T-helper 2 cell treated with Interferon-gamma antibody and Interleukin-4, amounts not matched to agents 5 μg/mL and 100 μg/mL, for 36 hours (primary cell): ENCODE results near the gene CCN6.
A peak's percentile ranks its signal among the peaks of the same experiment; 100 is the strongest.

Experiments
- DNase-seq: peaks from one replicate; pipeline ENCODE4 v3.0.0; 2021; ENCODE audit warnings: low spot score
- H3K27ac Mint-ChIP-seq: one replicate; pipeline ENCODE4 v1.8.0; 2021; ENCODE audit warnings: mild to moderate bottlenecking, mixed read lengths
- H3K27me3 Mint-ChIP-seq: one replicate; pipeline ENCODE4 v1.8.0; 2021; ENCODE audit warnings: low read depth, mixed read lengths
- H3K36me3 Mint-ChIP-seq: one replicate; pipeline ENCODE4 v1.8.0; 2021; ENCODE audit warnings: low read depth, mixed read lengths
- H3K4me1 Mint-ChIP-seq: one replicate; pipeline ENCODE4 v1.8.0; 2021; ENCODE audit warnings: low read depth, mixed read lengths
- H3K4me3 Mint-ChIP-seq: one replicate; pipeline ENCODE4 v1.8.0; 2022; ENCODE audit warnings: mild to moderate bottlenecking, moderate library complexity, mixed read lengths
- H3K9me3 Mint-ChIP-seq: one replicate; pipeline ENCODE4 v1.8.0; 2021; ENCODE audit warnings: mixed read lengths

Gene CCN6

GRCh38 chr6:112054001-112054400 lies at the start of gene CCN6:
CCN6 (plus strand) TSS chr6:112054104; CDS start chr6:112054358, 254 bp downstream.
- Mint-ChIP-seq H3K27me3 (peaks cover 5% of the 10 kb centered on the region), H3K4me3 (no peak within 1 kb of the TSS), H3K4me1 (peaks cover 5% of the 10 kb centered on the region), H3K27ac (no peak within 1 kb of the TSS), H3K9me3 (no peaks in the 10 kb centered on the region), H3K36me3 (no peaks in the 10 kb centered on the region)
- DNase-seq: no peak

- no peaks in the 10 kb centered on the region for H3K9me3 Mint-ChIP-seq
- no peak for DNase-seq
- H3K27me3 Mint-ChIP-seq: no peaks in the 10 kb centered on the region
- no peaks in the 10 kb centered on the region for H3K36me3 Mint-ChIP-seq
- no peak overlapping the region for H3K27ac Mint-ChIP-seq
- H3K4me3 Mint-ChIP-seq: no peak overlapping the region
- H3K4me1 Mint-ChIP-seq: peaks cover 14% of the 10 kb centered on the region
Measured at GRCh38 chr6:112004201-112005012, 49.5 kb upstream of the CCN6 start.

- Mint-ChIP-seq H3K9me3 (no peaks in the 10 kb centered on the region), H3K4me1 (peaks cover 14% of the 10 kb centered on the region), H3K4me3 (no peak overlapping the region), H3K27ac (no peak overlapping the region), H3K27me3 (no peaks in the 10 kb centered on the region), H3K36me3 (no peaks in the 10 kb centered on the region)
- DNase-seq: no peak
Measured at GRCh38 chr6:112005013-112005371, 48.9 kb upstream of the CCN6 start.

GRCh38 chr6:112007254-112007653 lies 46.6 kb upstream of the CCN6 start:
- DNase-seq: no peak
- no peaks in the 10 kb centered on the region for H3K36me3 Mint-ChIP-seq
- no peaks in the 10 kb centered on the region for H3K27me3 Mint-ChIP-seq
- peaks cover 17% of the 10 kb centered on the region for H3K4me1 Mint-ChIP-seq
- H3K27ac Mint-ChIP-seq: no peak overlapping the region
- no peak overlapping the region for H3K4me3 Mint-ChIP-seq
- no peaks in the 10 kb centered on the region for H3K9me3 Mint-ChIP-seq

GRCh38 chr6:112007805-112008204 lies 46.1 kb upstream of the CCN6 start:
- no peaks in the 10 kb centered on the region for H3K27me3 Mint-ChIP-seq
- no peak for DNase-seq
- peaks cover 17% of the 10 kb centered on the region for H3K4me1 Mint-ChIP-seq
- no peak overlapping the region for H3K27ac Mint-ChIP-seq
- H3K9me3 Mint-ChIP-seq: no peaks in the 10 kb centered on the region
- no peaks in the 10 kb centered on the region for H3K36me3 Mint-ChIP-seq
- H3K4me3 Mint-ChIP-seq: no peak overlapping the region

GRCh38 chr6:112008482-112008881 lies 45.4 kb upstream of the CCN6 start:
- Mint-ChIP-seq H3K4me1 (peaks cover 15% of the 10 kb centered on the region), H3K27ac (peak overlapping the region; percentile 23), H3K9me3 (no peaks in the 10 kb centered on the region), H3K27me3 (no peaks in the 10 kb centered on the region), H3K36me3 (no peaks in the 10 kb centered on the region), H3K4me3 (no peak overlapping the region)
- DNase-seq: no peak

- no peak overlapping the region for H3K4me3 Mint-ChIP-seq
- DNase-seq: no peak
- H3K27ac Mint-ChIP-seq: peak overlapping the region; percentile 7
- H3K36me3 Mint-ChIP-seq: no peaks in the 10 kb centered on the region
- peaks cover 21% of the 10 kb centered on the region for H3K4me1 Mint-ChIP-seq
- H3K27me3 Mint-ChIP-seq: no peaks in the 10 kb centered on the region
- H3K9me3 Mint-ChIP-seq: no peaks in the 10 kb centered on the region
Measured at GRCh38 chr6:112010328-112010727, 43.6 kb upstream of the CCN6 start.

GRCh38 chr6:112013051-112013450 lies 40.9 kb upstream of the CCN6 start:
- Mint-ChIP-seq H3K4me3 (no peak overlapping the region), H3K4me1 (peaks cover 37% of the 10 kb centered on the region), H3K27ac (no peak overlapping the region), H3K27me3 (no peaks in the 10 kb centered on the region), H3K36me3 (no peaks in the 10 kb centered on the region), H3K9me3 (no peaks in the 10 kb centered on the region)
- DNase-seq: no peak

- no peaks in the 10 kb centered on the region for H3K36me3 Mint-ChIP-seq
- DNase-seq: no peak
- H3K27me3 Mint-ChIP-seq: no peaks in the 10 kb centered on the region
- no peak overlapping the region for H3K4me3 Mint-ChIP-seq
- no peak overlapping the region for H3K27ac Mint-ChIP-seq
- H3K4me1 Mint-ChIP-seq: peaks cover 39% of the 10 kb centered on the region
- no peaks in the 10 kb centered on the region for H3K9me3 Mint-ChIP-seq
Measured at GRCh38 chr6:112014483-112014882, 39.4 kb upstream of the CCN6 start.

- Mint-ChIP-seq H3K36me3 (no peaks in the 10 kb centered on the region), H3K4me1 (peaks cover 37% of the 10 kb centered on the region), H3K27ac (peak overlapping the region; percentile 7), H3K9me3 (no peaks in the 10 kb centered on the region), H3K27me3 (no peaks in the 10 kb centered on the region), H3K4me3 (no peak overlapping the region)
- no peak for DNase-seq
Measured at GRCh38 chr6:112015725-112016124, 38.2 kb upstream of the CCN6 start.

GRCh38 chr6:112016320-112016719 lies 37.6 kb upstream of the CCN6 start:
- peak; percentile 83 for DNase-seq
- no peaks in the 10 kb centered on the region for H3K9me3 Mint-ChIP-seq
- H3K4me1 Mint-ChIP-seq: peaks cover 37% of the 10 kb centered on the region
- H3K27me3 Mint-ChIP-seq: no peaks in the 10 kb centered on the region
- H3K36me3 Mint-ChIP-seq: no peaks in the 10 kb centered on the region
- no peak overlapping the region for H3K27ac Mint-ChIP-seq
- H3K4me3 Mint-ChIP-seq: no peak overlapping the region

GRCh38 chr6:112017169-112017568 lies 36.7 kb upstream of the CCN6 start:
- no peaks in the 10 kb centered on the region for H3K9me3 Mint-ChIP-seq
- no peak overlapping the region for H3K27ac Mint-ChIP-seq
- peaks cover 44% of the 10 kb centered on the region for H3K4me1 Mint-ChIP-seq
- H3K36me3 Mint-ChIP-seq: no peaks in the 10 kb centered on the region
- no peak overlapping the region for H3K4me3 Mint-ChIP-seq
- peak; percentile 72 for DNase-seq
- no peaks in the 10 kb centered on the region for H3K27me3 Mint-ChIP-seq

- H3K4me1 Mint-ChIP-seq: peaks cover 52% of the 10 kb centered on the region
- H3K4me3 Mint-ChIP-seq: no peak overlapping the region
- no peaks in the 10 kb centered on the region for H3K9me3 Mint-ChIP-seq
- H3K27ac Mint-ChIP-seq: peak overlapping the region; percentile 22
- DNase-seq: no peak
- H3K36me3 Mint-ChIP-seq: peaks cover under 1% of the 10 kb centered on the region
- no peaks in the 10 kb centered on the region for H3K27me3 Mint-ChIP-seq
Measured at GRCh38 chr6:112017760-112018537, 36.0 kb upstream of the CCN6 start.

- no peak for DNase-seq
- no peak overlapping the region for H3K27ac Mint-ChIP-seq
- no peak overlapping the region for H3K4me3 Mint-ChIP-seq
- peaks cover 5% of the 10 kb centered on the region for H3K9me3 Mint-ChIP-seq
- H3K27me3 Mint-ChIP-seq: no peaks in the 10 kb centered on the region
- H3K4me1 Mint-ChIP-seq: peaks cover 54% of the 10 kb centered on the region
- H3K36me3 Mint-ChIP-seq: peaks cover 5% of the 10 kb centered on the region
Measured at GRCh38 chr6:112018619-112019416, 35.1 kb upstream of the CCN6 start.
